Chondrocyte (in vitro differentiated cells): ENCODE data around the gene MCMBP. TPM values are rescaled to one million over a fixed set of nuclear protein-coding genes. Genes with fewer than 3 reads are reported as not detected.
A peak's percentile ranks its signal among the peaks of the same experiment; 100 is the strongest.

Source experiments
- DNase-seq: peaks from one replicate; pipeline ENCODE4 v3.0.0; 2021; ENCODE audit warnings: mixed read lengths, low spot score
- H3K27ac Mint-ChIP-seq: one replicate; pipeline ENCODE4 v1.8.0; 2021; ENCODE audit warnings: mild to moderate bottlenecking, moderate library complexity, mixed read lengths; ENCODE audit not compliant: unreplicated experiment
- H3K27me3 Mint-ChIP-seq: 2 replicates; pipeline ENCODE4 v1.8.0; 2021; ENCODE audit warnings: low read depth, mixed read lengths
- H3K36me3 Mint-ChIP-seq: 2 replicates; pipeline ENCODE4 v1.8.0; 2021; ENCODE audit warnings: low read depth, mixed read lengths
- H3K4me1 Mint-ChIP-seq: 2 replicates; pipeline ENCODE4 v1.8.0; 2021; ENCODE audit warnings: low read depth, mild to moderate bottlenecking, mixed read lengths
- H3K4me3 Mint-ChIP-seq: one replicate; pipeline ENCODE4 v1.8.0; 2021; ENCODE audit warnings: mild to moderate bottlenecking, moderate library complexity, mixed read lengths; ENCODE audit not compliant: unreplicated experiment
- H3K9me3 Mint-ChIP-seq: 2 replicates; pipeline ENCODE4 v1.8.0; 2021; ENCODE audit warnings: low read depth, mixed read lengths
- total RNA-seq: library from RNA; stranded (reverse); gene quantifications from 3 replicates; pipeline ENCODE4 v1.2.1, GENCODE V29; 2021
- TF ChIP-seq, protein P1 (sequence below): fragments of 200-600 bp; sonication (generic); IDR thresholded peaks from 2 replicates; pipeline ENCODE4 v1.5.0; 2021; ENCODE audit warnings: antibody characterized with exemption, mild to moderate bottlenecking, moderate library complexity

Gene MCMBP
- total RNA-seq, 1 donor from 2014 or later = 45.1 TPM

DNA sequence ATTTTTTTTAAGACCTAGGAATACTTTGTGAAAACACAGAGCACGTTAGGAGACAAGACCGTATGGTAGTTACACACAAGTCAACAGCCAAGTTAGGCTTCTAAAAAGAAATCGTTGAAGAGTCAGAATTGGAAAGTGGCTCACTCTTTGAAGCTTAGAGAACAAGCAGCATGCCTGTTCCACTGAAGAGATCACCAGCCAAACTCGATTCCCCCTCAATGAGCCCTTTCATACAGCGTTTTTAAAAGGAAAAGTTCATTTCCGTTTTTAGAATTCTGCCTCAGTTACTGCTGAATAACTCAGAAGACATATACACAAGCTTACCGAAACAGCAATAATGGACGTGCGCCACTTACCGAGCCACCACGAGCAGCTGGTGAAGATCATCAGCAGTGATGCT, 41.0 kb downstream of the MCMBP start:
- DNase-seq = no peak
- Mint-ChIP-seq H3K27ac (no peak overlapping the region), H3K27me3 (no peaks in the 10 kb centered on the region), H3K36me3 (peaks cover 52% of the 10 kb centered on the region), H3K9me3 (no peaks in the 10 kb centered on the region), H3K4me3 (no peak overlapping the region), H3K4me1 (peaks cover 10% of the 10 kb centered on the region)
- TF ChIP-seq, protein P1, sequence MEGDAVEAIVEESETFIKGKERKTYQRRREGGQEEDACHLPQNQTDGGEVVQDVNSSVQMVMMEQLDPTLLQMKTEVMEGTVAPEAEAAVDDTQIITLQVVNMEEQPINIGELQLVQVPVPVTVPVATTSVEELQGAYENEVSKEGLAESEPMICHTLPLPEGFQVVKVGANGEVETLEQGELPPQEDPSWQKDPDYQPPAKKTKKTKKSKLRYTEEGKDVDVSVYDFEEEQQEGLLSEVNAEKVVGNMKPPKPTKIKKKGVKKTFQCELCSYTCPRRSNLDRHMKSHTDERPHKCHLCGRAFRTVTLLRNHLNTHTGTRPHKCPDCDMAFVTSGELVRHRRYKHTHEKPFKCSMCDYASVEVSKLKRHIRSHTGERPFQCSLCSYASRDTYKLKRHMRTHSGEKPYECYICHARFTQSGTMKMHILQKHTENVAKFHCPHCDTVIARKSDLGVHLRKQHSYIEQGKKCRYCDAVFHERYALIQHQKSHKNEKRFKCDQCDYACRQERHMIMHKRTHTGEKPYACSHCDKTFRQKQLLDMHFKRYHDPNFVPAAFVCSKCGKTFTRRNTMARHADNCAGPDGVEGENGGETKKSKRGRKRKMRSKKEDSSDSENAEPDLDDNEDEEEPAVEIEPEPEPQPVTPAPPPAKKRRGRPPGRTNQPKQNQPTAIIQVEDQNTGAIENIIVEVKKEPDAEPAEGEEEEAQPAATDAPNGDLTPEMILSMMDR = no peak

DNA sequence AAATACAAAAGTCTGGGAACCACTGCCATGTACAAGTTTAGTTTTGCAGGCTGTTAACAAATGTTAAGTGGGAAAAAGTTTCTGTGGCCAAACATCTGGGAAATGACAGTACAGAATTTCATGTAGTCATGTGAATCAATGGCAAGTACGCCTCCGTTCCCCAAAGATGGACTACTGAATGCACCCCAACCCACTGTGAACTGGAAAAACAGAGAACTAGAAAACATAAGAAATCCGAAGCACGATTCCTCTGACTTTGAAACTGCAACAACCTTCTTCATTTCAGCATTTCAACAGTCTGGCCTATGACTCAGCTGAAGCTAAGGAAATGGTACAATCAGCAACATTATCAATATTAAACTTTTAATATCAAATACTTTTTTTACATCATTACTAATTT, 41.8 kb downstream of the MCMBP start:
- DNase-seq = no peak
- H3K4me1 Mint-ChIP-seq = peaks cover 10% of the 10 kb centered on the region
- H3K9me3 Mint-ChIP-seq = no peaks in the 10 kb centered on the region
- TF ChIP-seq, protein P1 = no peak
- no peaks in the 10 kb centered on the region for H3K27me3 Mint-ChIP-seq
- H3K36me3 Mint-ChIP-seq = peaks cover 51% of the 10 kb centered on the region
- H3K4me3 Mint-ChIP-seq = no peak overlapping the region
- H3K27ac Mint-ChIP-seq = no peak overlapping the region

DNA sequence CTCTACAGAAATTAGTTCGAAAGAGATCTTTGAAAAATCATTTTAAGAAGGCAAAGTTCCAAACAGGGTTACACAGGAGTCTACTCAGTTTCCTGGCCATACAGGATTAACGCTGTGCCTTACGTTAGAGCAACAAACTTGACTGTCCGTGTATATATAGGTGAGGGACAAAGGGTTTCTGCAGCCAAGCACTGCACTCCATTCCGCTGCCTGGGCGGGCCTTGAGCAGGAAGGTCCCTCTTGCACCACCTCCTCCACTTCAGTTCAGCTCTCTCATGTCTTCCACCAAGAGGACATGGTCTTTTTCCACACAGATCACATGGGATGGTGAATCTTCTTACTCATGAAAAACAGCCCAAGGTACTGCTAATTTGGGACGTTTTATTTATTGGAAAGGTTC, 43.2 kb downstream of the MCMBP start:
- Mint-ChIP-seq H3K4me1 (peaks cover 13% of the 10 kb centered on the region), H3K4me3 (no peak overlapping the region), H3K27me3 (no peaks in the 10 kb centered on the region), H3K27ac (peak overlapping the region; percentile 79), H3K9me3 (no peaks in the 10 kb centered on the region), H3K36me3 (peaks cover 48% of the 10 kb centered on the region)
- no peak for DNase-seq
- TF ChIP-seq, protein P1 = no peak

DNA sequence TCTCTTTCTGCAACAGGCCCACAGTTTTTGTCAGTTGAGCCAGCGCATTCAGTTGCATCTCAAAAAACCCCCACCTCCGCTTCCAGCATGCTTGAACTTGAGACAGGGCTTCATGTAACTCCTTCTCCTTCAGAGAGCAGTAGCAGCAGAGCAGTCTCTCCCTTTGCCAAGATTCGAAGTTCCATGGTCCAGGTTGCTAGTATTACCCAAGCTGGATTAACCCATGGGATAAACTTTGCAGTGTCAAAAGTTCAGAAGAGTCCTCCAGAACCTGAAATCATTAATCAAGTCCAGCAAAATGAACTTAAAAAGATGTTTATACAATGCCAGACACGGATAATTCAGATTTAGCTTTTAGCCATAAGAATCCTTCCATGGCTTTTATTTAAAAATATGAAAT, 45.2 kb downstream of the MCMBP start:
- Mint-ChIP-seq H3K27ac (no peak overlapping the region), H3K27me3 (no peaks in the 10 kb centered on the region), H3K4me1 (peaks cover 11% of the 10 kb centered on the region), H3K36me3 (peaks cover 44% of the 10 kb centered on the region), H3K9me3 (no peaks in the 10 kb centered on the region), H3K4me3 (no peak overlapping the region)
- no peak for DNase-seq
- TF ChIP-seq, protein P1 = no peak

DNA sequence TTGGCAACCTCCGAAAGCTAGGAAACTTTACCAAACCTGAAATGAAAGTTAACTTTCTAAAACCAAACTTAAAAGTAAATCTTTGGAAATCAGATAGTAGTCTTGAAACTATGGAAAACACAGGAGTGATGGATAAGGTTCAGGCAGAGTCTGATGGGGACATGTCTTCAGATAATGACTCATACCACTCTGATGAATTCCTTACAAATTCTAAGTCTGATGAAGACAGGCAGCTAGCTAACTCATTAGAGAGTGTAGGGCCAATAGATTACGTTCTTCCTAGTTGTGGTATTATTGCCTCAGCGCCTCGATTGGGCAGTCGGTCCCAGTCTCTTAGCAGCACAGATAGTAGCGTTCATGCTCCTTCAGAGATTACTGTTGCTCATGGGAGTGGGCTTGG, 45.9 kb downstream of the MCMBP start:
- Mint-ChIP-seq H3K4me3 (no peak overlapping the region), H3K27me3 (no peaks in the 10 kb centered on the region), H3K4me1 (peaks cover 11% of the 10 kb centered on the region), H3K36me3 (peaks cover 41% of the 10 kb centered on the region), H3K27ac (no peak overlapping the region), H3K9me3 (no peaks in the 10 kb centered on the region)
- DNase-seq = no peak
- TF ChIP-seq, protein P1 = no peak
